NCI-H510A (cell line): ENCODE measurements around the gene RHOG.
"Not testable (repeated sequence)": the region's sequence is repeated elsewhere in the genome, so short reads cannot be mapped to it uniquely, and the experiment has no call there.

ENCODE experiments used
- DNase-seq: peaks from one replicate; lab custom pipeline; 2025; lab: John Stamatoyannopoulos, UW

Gene RHOG

GRCh38 chr11:3808861-3809623 is 31.7 kb downstream of the RHOG start:
- DNase-seq: no peak

- peak; percentile 41 for DNase-seq
Measured at GRCh38 chr11:3807909-3808860, 32.6 kb downstream of the RHOG start, which contains the start of gene PGAP2. PGAP2 (plus strand) TSS chr11:3808560; CDS start chr11:3811260, 2,700 bp downstream.

GRCh38 chr11:3803726-3804495 is 36.8 kb downstream of the RHOG start:
- DNase-seq: no peak

- no peak for DNase-seq
Measured at GRCh38 chr11:3802011-3802790, 38.6 kb downstream of the RHOG start.

- DNase-seq: no peak
Measured at GRCh38 chr11:3799873-3800272, 40.9 kb downstream of the RHOG start.

- no peak for DNase-seq
Measured at GRCh38 chr11:3799143-3799542, 41.6 kb downstream of the RHOG start.

- DNase-seq: peak; percentile 95
Measured at GRCh38 chr11:3797329-3798090, 43.2 kb downstream of the RHOG start, which contains the start of gene NUP98. NUP98 (minus strand) TSS chr11:3797554; CDS start chr11:3782117, 15,437 bp downstream.

- peak; percentile 4 for DNase-seq
Measured at GRCh38 chr11:3796801-3797328, 43.9 kb downstream of the RHOG start.

- no peak for DNase-seq
Measured at GRCh38 chr11:3796346-3796745, 44.4 kb downstream of the RHOG start.

- DNase-seq: no peak
Measured at GRCh38 chr11:3796002-3796311, 44.8 kb downstream of the RHOG start.

- DNase-seq: no peak
Measured at GRCh38 chr11:3795131-3796001, 45.4 kb downstream of the RHOG start.

GRCh38 chr11:3794387-3794786 is 46.4 kb downstream of the RHOG start:
- DNase-seq: not testable (repeated sequence)

GRCh38 chr11:3786781-3787428 is 53.9 kb downstream of the RHOG start:
- no peak for DNase-seq

- DNase-seq: no peak
Measured at GRCh38 chr11:3783611-3784010, 57.1 kb downstream of the RHOG start.

- no peak for DNase-seq
Measured at GRCh38 chr11:3782963-3783362, 57.8 kb downstream of the RHOG start.

- no peak for DNase-seq
Measured at GRCh38 chr11:3781423-3781822, 59.3 kb downstream of the RHOG start.
